22Rv1 (cell line): ENCODE measurements around the gene MAP2K3.

Source experiments
- ZFX ChIP-seq: fragments of 450-650 bp; IDR thresholded peaks from 2 replicates; pipeline ENCODE4 v1.6.1; 2017; ENCODE audit warnings: antibody characterized with exemption, borderline replicate concordance
- TF ChIP-seq, protein P1 (sequence below): fragments of 450-650 bp; IDR thresholded peaks from 2 replicates; pipeline ENCODE4 v1.5.1; 2017; ENCODE audit warnings: mild to moderate bottlenecking

DNA sequence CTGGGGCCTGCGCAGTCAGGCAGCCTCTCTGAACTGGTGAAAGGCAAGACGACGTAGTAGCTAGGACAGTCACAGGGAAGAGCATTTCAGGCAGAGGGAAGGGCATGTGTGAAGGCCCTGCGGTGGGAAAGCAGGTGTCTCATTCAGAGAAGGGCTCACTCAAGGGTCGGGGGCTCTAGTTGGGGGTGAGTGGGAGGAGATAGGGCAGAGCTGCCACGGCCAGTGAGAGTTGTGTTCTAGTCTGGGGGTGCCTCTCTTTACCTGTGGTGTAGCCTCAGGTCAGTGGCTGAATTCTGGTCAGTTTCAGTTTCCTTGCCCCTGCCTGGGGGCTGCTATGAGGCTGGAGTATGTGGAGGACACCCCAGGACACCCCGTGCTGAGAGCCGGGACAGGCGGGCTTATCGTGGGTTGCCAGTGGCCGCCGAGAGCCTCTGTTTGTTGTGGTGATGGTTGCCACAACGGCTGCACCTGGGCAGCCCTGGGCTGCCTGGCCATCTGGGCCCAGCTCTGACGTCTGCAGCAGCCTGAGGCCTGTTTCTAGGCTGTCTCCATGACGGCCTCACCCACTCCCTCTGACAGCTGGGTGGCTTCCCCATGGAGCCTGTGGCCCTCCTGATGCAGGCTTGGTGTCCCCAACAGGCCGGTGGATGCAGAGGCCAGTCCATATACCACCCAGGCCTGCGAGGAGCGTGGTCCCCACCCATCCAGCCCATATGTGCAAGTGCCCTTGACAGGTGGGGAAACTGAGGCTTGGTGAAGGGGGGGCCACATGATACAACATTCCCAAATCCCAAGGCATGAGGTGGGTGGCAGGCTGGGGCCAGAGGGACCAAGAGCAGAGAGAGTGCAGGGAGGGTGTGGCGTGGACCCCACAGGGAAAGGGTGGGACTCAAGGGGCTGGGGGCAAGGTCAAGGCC, 10.8 kb downstream of the MAP2K3 start:
- TF ChIP-seq, protein P1, sequence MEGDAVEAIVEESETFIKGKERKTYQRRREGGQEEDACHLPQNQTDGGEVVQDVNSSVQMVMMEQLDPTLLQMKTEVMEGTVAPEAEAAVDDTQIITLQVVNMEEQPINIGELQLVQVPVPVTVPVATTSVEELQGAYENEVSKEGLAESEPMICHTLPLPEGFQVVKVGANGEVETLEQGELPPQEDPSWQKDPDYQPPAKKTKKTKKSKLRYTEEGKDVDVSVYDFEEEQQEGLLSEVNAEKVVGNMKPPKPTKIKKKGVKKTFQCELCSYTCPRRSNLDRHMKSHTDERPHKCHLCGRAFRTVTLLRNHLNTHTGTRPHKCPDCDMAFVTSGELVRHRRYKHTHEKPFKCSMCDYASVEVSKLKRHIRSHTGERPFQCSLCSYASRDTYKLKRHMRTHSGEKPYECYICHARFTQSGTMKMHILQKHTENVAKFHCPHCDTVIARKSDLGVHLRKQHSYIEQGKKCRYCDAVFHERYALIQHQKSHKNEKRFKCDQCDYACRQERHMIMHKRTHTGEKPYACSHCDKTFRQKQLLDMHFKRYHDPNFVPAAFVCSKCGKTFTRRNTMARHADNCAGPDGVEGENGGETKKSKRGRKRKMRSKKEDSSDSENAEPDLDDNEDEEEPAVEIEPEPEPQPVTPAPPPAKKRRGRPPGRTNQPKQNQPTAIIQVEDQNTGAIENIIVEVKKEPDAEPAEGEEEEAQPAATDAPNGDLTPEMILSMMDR, result no peak
- no peak for TF ChIP-seq ZFX
